Measurements from ENCODE around the gene RFX8. TPM values are rescaled to one million over a fixed set of nuclear protein-coding genes. Genes with fewer than 3 reads are reported as not detected.

The RFX8 gene
- total RNA-seq, 4 donors from 2014 or later = 0.27 TPM; not detected in 3

- no peaks in the 10 kb centered on the region for H3K27me3 ChIP-seq
- ATAC-seq (peak; percentile 12 to 28), DNase-seq (peak in 1 of 2 donors; percentile 15)
- intact Hi-C loops (cut with DNase I; ENCODE audit: low total_unique reads) (no loop called here), in situ Hi-C loops (cut with MboI; ENCODE audit: low sequenced_read_pairs in 4 of 4) (loop anchor here in 1 of 4 donors (25.0 kb wide), 1 partner anchor 335 kb away; no protein-coding TSS in a partner anchor)
- H3K27ac ChIP-seq = peak overlapping the region; percentile 65 to 78 (median 74)
- no peaks in the 10 kb centered on the region for H3K9me3 ChIP-seq
- TF ChIP-seq POLR2A (IDR thresholded peaks at IDR 0.05) (no peak), CTCF (IDR thresholded peaks at IDR 0.05 in 4 of 5, conservative IDR thresholded peaks at IDR 0.05 in 1 of 5) (no peak)
- H3K4me1 ChIP-seq = peaks cover 23 to 24% of the 10 kb centered on the region in 2 donors
- H3K36me3 ChIP-seq = no peaks in the 10 kb centered on the region
- no peak overlapping the region for H3K4me3 ChIP-seq
These were observed 27.2 kb upstream of the RFX8 start for GRCh38 chr2:101502095-101502494.

- H3K36me3 ChIP-seq = no peaks in the 10 kb centered on the region
- in situ Hi-C loops (cut with MboI; ENCODE audit: low sequenced_read_pairs in 4 of 4) (loop anchor here in 1 of 4 donors (25.0 kb wide), 1 partner anchor 336 kb away; no protein-coding TSS in a partner anchor), intact Hi-C loops (cut with DNase I; ENCODE audit: low total_unique reads) (no loop called here)
- DNase-seq = peak; percentile 51 to 62
- no peaks in the 10 kb centered on the region for H3K9me3 ChIP-seq
- no peaks in the 10 kb centered on the region for H3K27me3 ChIP-seq
- no peak overlapping the region for H3K4me3 ChIP-seq
- H3K4me1 ChIP-seq = peaks cover 23 to 24% of the 10 kb centered on the region in 2 donors
- TF ChIP-seq CTCF (IDR thresholded peaks at IDR 0.05 in 4 of 5, conservative IDR thresholded peaks at IDR 0.05 in 1 of 5) (no peak), POLR2A (IDR thresholded peaks at IDR 0.05) (no peak)
- H3K27ac ChIP-seq = peak overlapping the region; percentile 65 to 78 (median 74)
- ATAC-seq = peak; percentile 97 to 99
These were observed 26.5 kb upstream of the RFX8 start for GRCh38 chr2:101501443-101501842.

GRCh38 chr2:101500860-101501259 lies 25.9 kb upstream of the RFX8 start:
- peak overlapping the region in 1 of 4 donors; percentile 13 for H3K4me3 ChIP-seq
- no peaks in the 10 kb centered on the region for H3K27me3 ChIP-seq
- H3K9me3 ChIP-seq = no peaks in the 10 kb centered on the region
- H3K36me3 ChIP-seq = no peaks in the 10 kb centered on the region
- peak overlapping the region; percentile 65 to 78 (median 74) for H3K27ac ChIP-seq
- intact Hi-C loops (cut with DNase I; ENCODE audit: low total_unique reads) (no loop called here), in situ Hi-C loops (cut with MboI; ENCODE audit: low sequenced_read_pairs in 4 of 4) (loop anchor here in 1 of 4 donors (25.0 kb wide), 1 partner anchor 336 kb away; no protein-coding TSS in a partner anchor)
- no peak for DNase-seq
- peaks cover 23 to 24% of the 10 kb centered on the region in 2 donors for H3K4me1 ChIP-seq
- no peak for ATAC-seq
- no peak for TF ChIP-seq POLR2A (IDR thresholded peaks at IDR 0.05)
- no peak for TF ChIP-seq CTCF (IDR thresholded peaks at IDR 0.05 in 4 of 5, conservative IDR thresholded peaks at IDR 0.05 in 1 of 5)

GRCh38 chr2:101500180-101500579 lies 25.3 kb upstream of the RFX8 start:
- Histone ChIP-seq H3K9me3 (no peaks in the 10 kb centered on the region), H3K27me3 (no peaks in the 10 kb centered on the region), H3K4me1 (peaks cover 23 to 24% of the 10 kb centered on the region in 2 donors), H3K36me3 (no peaks in the 10 kb centered on the region), H3K27ac (peak overlapping the region in 1 of 4 donors; percentile 78), H3K4me3 (no peak overlapping the region)
- intact Hi-C loops (cut with DNase I; ENCODE audit: low total_unique reads) = no loop called here
- DNase-seq (no peak), ATAC-seq (no peak)
- TF ChIP-seq CTCF (IDR thresholded peaks at IDR 0.05 in 4 of 5, conservative IDR thresholded peaks at IDR 0.05 in 1 of 5) (no peak), POLR2A (IDR thresholded peaks at IDR 0.05) (no peak)
- in situ Hi-C loops (cut with MboI; ENCODE audit: low sequenced_read_pairs in 4 of 4) = loop anchor here in 1 of 4 donors (25.0 kb wide), 1 partner anchor 337 kb away; no protein-coding TSS in a partner anchor

- in situ Hi-C loops (cut with MboI; ENCODE audit: low sequenced_read_pairs in 4 of 4) = no loop called here
These were observed 21.4 kb upstream of the RFX8 start for GRCh38 chr2:101496279-101496678.

More at GRCh38 chr2:101496279-101496678, 21.4 kb upstream of the RFX8 start:
- peaks cover 12 to 13% of the 10 kb centered on the region in 2 donors for H3K4me1 ChIP-seq
- ATAC-seq (no peak), DNase-seq (no peak)
- TF ChIP-seq POLR2A (IDR thresholded peaks at IDR 0.05) (no peak), CTCF (IDR thresholded peaks at IDR 0.05 in 4 of 5, conservative IDR thresholded peaks at IDR 0.05 in 1 of 5) (no peak)
- no peak overlapping the region for H3K27ac ChIP-seq
- no peaks in the 10 kb centered on the region for H3K36me3 ChIP-seq
- no peak overlapping the region for H3K4me3 ChIP-seq
- intact Hi-C loops (cut with DNase I; ENCODE audit: low total_unique reads) = no loop called here
- no peaks in the 10 kb centered on the region for H3K27me3 ChIP-seq
- no peaks in the 10 kb centered on the region for H3K9me3 ChIP-seq

Data from gastrocnemius medialis (tissue), 4 donors.